Hippocampal formation (tissue), 2 donors: ENCODE results near the gene TAF8.

ENCODE experiments used
- DNase-seq, 2 donors: peaks; one replicate each; lab custom pipeline; 2025; lab: John Stamatoyannopoulos, UW

TAF8 gene

GRCh38 chr6:42124223-42124836 is 74.0 kb downstream of the TAF8 start:
- no peak for DNase-seq

- DNase-seq: no peak
These were observed 74.9 kb downstream of the TAF8 start for GRCh38 chr6:42125231-42125630.

GRCh38 chr6:42125663-42126062 is 75.3 kb downstream of the TAF8 start:
- no peak for DNase-seq

GRCh38 chr6:42128460-42129359 is 78.4 kb downstream of the TAF8 start:
- DNase-seq: no peak

GRCh38 chr6:42129360-42129676 is 79.0 kb downstream of the TAF8 start:
- DNase-seq: no peak

GRCh38 chr6:42131531-42131930 is 81.2 kb downstream of the TAF8 start:
- DNase-seq: no peak

- no peak for DNase-seq
These were observed 83.6 kb downstream of the TAF8 start for GRCh38 chr6:42133926-42134325.

GRCh38 chr6:42135161-42135560 is 84.8 kb downstream of the TAF8 start:
- DNase-seq: no peak

- DNase-seq: no peak
These were observed 85.4 kb downstream of the TAF8 start for GRCh38 chr6:42135722-42136121.

- no peak for DNase-seq
These were observed 86.3 kb downstream of the TAF8 start for GRCh38 chr6:42136508-42137193.
